Inferior parietal cortex (tissue), 1 donor: ENCODE measurements around the gene KATNA1.

ENCODE experiments used
- DNase-seq: peaks from one replicate; pipeline ENCODE4 v3.0.0-alpha.2; 2016; ENCODE audit errors: extremely low spot score

The KATNA1 gene

GRCh38 chr6:149608381-149608982 lies 40.0 kb downstream of the KATNA1 start:
- no peak for DNase-seq

GRCh38 chr6:149600508-149600907 lies 48.0 kb downstream of the KATNA1 start:
- DNase-seq: no peak

- no peak for DNase-seq
Observed at GRCh38 chr6:149593408-149593807, 55.1 kb downstream of the KATNA1 start.

GRCh38 chr6:149592983-149593382 lies 55.5 kb downstream of the KATNA1 start:
- no peak for DNase-seq

GRCh38 chr6:149586149-149586548 lies 62.4 kb downstream of the KATNA1 start:
- no peak for DNase-seq

- DNase-seq: no peak
Observed at GRCh38 chr6:149581349-149581748, 67.2 kb downstream of the KATNA1 start.

GRCh38 chr6:149580880-149581279 lies 67.6 kb downstream of the KATNA1 start:
- DNase-seq: no peak

GRCh38 chr6:149567945-149568585 lies 80.4 kb downstream of the KATNA1 start:
- no peak for DNase-seq

- DNase-seq: no peak
Observed at GRCh38 chr6:149567194-149567586, 81.3 kb downstream of the KATNA1 start.

- DNase-seq: peak; percentile 19
Observed at GRCh38 chr6:149566410-149567193, 81.9 kb downstream of the KATNA1 start.

GRCh38 chr6:149565527-149566409 lies 82.7 kb downstream of the KATNA1 start, which contains the start of gene GINM1:
Gene GINM1, plus strand, starts transcription at chr6:149566375. Its CDS starts 40 bp downstream, at chr6:149566415.
- DNase-seq: peak; percentile 98

- DNase-seq: no peak
Observed at GRCh38 chr6:149563928-149564325, 84.6 kb downstream of the KATNA1 start.

GRCh38 chr6:149563203-149563927 lies 85.1 kb downstream of the KATNA1 start:
- DNase-seq: no peak

- DNase-seq: no peak
Observed at GRCh38 chr6:149560736-149561135, 87.8 kb downstream of the KATNA1 start.

- DNase-seq: no peak
Observed at GRCh38 chr6:149559389-149559788, 89.1 kb downstream of the KATNA1 start.

- no peak for DNase-seq
Observed at GRCh38 chr6:149558029-149558428, 90.5 kb downstream of the KATNA1 start.

- no peak for DNase-seq
Observed at GRCh38 chr6:149551920-149552319, 96.6 kb downstream of the KATNA1 start.

GRCh38 chr6:149545754-149546471 lies 102.6 kb downstream of the KATNA1 start, which contains the start of gene PPIL4:
Gene PPIL4, minus strand, starts transcription at chr6:149546043. Its CDS starts 38 bp downstream, at chr6:149546005.
- peak; percentile 96 for DNase-seq

- DNase-seq: peak; percentile 34
Observed at GRCh38 chr6:149545258-149545753, 103.2 kb downstream of the KATNA1 start.
